Hippocampal formation (tissue), 2 donors: ENCODE results near the gene BTBD1.
"Not testable (repeated sequence)": the region's sequence is repeated elsewhere in the genome, so short reads cannot be mapped to it uniquely, and the experiment has no call there.

Experiments
- DNase-seq, 2 donors: peaks; one replicate each; lab custom pipeline; 2025; lab: John Stamatoyannopoulos, UW

Gene BTBD1

DNA sequence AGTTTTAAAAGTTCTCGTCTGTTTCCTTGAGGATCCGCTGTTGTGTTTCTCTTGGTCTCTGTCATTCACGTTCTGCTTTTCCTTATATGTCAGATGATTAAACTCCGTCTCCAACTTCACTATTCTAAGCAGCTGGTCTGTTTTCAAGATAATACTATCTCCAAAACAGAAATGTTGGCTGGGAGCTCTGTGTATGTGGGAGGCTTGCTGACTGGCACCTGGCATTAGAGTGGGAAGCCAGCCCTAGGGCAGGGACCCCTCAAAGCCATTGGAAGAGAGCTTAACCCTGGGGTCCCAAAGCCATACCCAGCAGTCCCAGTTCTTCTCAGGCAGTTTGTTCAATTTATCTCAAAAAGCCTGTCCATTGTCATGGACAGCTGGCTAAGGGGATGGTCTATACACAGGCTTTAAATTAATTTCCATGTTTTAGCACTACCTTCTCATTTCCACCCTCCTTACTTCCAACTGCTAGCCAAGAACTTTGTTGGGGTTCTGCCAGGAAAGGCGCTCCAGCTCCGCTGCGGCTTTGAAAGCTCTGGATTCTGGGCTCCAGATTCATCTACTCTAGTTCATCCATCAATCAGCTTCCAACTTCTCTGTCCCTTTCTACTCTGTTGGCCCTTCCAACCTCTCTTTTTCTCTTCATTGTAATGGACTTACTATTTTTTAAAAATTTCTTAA lies 9.2 kb downstream of the BTBD1 start:
- peak in 1 of 2 donors; percentile 9 for DNase-seq

DNA sequence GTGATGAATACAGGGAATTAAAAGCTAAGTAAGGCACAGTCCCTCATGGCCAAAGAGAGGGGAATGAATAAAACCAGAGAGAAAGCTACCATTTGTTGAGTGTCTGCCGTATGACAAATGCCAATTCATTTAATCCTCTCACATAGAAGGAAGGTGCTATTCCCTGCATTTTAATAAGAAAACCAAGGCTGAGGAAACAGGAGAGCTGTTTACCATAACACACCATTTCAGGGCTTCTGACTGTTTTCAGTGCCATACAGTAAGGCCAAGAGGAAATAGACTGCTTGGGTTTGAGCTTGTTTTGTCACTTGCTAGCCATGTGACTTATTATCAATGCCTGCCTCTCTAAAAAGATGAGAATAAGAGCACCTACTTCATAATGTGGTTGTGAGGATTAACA lies 10.1 kb downstream of the BTBD1 start:
- no peak for DNase-seq

- no peak for DNase-seq
These were observed 13.9 kb downstream of the BTBD1 start for GRCh38 chr15:83053151-83053550.

DNA sequence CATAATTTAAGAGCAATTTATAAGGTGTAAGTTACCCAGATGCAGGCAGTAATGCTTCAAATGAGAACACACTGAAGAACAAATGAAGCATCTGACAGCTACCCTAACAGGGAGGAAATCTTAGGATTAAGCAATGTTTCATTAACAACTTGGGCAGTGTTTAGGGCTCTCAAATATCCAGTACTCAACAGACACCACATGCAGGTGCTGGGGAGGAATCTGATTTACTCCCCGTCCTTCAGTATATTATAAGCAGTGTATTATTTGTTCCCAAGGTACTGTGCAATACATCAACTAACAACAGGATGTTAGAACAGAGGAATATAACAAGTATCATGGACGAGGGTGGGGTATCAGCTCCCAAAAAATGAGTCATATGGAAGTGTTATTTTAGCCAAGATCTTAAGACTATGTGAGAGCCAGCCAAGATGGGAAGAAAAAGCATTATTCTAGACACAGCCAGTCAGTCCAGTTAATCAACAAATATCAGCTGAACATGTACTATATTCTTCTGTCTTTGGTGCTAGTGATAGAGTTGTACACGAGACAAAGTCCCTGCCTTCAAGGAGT lies 20.4 kb downstream of the BTBD1 start:
- no peak for DNase-seq

- DNase-seq, result no peak
These were observed 22.9 kb downstream of the BTBD1 start for GRCh38 chr15:83044156-83044555.

DNA sequence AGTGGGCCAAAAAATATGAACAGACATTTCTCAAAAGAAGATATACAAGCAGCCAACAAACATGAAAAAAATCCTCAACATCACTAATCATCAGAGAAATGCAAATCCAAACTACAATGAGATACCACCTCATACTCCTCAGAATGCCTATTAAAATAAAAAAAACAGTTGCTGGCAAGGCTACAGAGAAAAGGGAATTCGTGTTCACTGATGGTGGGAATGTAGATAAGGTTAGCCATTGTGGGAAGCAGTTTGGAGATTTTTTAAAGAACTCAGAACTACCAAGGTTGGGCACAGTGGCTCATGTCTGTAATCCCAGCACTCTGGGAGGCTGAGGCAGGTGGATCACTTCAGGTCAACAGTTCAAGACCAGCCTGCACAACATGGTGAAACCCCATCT lies 27.8 kb downstream of the BTBD1 start:
- DNase-seq, result no peak

GRCh38 chr15:83036253-83036652 lies 30.8 kb downstream of the BTBD1 start:
- no peak for DNase-seq

DNA sequence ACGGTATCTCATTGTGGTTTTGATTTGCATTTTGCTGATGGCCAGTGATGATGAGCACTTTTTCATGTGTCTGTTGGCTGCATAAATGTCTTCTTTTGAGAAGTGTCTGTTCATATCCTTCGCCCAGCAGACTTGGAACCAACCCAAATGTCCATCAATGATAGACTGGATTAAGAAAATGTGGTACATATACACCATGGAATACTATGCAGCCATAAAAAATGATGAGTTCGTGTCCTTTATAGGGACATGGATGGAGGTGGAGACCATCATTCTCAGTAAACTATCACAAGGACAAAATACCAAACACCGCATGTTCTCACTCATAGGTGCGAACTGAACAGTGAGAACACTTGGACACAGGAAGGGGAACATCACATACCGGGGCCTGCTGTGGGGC lies 35.8 kb downstream of the BTBD1 start:
- not testable (repeated sequence) for DNase-seq

DNA sequence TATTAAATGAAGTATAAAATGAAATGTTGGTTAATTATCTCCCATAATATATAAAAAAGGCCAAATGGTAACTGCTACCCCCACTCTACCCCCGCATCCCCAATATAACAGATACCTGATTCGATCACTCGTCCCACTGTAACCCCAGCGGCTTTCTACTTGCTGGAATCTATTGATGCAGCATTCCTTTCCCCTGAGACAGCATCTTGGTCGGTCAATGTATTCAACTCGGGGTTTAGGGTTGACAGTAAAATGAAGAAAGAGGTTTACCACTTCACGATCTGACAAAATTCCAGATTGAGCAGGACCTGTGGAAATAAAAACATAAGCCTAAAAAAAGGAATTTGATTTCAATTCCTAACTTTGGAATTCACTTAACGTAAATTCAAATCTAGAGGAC lies 37.0 kb downstream of the BTBD1 start:
- DNase-seq, result no peak

GRCh38 chr15:83018436-83018835 lies 48.6 kb downstream of the BTBD1 start:
- DNase-seq, result peak in 1 of 2 donors; percentile 36

- no peak for DNase-seq
These were observed 50.1 kb downstream of the BTBD1 start for GRCh38 chr15:83016906-83017305.

DNA sequence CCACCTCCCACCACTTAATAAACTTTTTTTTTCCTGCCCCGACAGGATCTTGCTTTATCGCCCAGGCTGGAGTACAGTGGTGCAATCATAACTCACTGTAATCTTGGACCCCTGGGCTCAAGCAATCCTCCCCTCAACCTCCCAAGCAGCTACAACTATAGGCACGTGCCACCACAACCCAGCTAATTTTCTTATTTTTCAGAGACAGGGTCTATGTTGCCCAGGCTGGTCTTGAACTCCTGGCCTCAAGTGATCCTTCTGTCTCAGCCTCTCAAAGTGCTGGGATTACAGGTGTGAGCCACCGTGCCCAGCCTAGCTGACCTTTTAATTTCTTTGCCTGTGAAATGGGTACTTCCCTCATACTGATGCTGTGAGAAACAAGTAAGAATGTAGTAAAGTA lies 51.7 kb downstream of the BTBD1 start:
- no peak for DNase-seq

DNA sequence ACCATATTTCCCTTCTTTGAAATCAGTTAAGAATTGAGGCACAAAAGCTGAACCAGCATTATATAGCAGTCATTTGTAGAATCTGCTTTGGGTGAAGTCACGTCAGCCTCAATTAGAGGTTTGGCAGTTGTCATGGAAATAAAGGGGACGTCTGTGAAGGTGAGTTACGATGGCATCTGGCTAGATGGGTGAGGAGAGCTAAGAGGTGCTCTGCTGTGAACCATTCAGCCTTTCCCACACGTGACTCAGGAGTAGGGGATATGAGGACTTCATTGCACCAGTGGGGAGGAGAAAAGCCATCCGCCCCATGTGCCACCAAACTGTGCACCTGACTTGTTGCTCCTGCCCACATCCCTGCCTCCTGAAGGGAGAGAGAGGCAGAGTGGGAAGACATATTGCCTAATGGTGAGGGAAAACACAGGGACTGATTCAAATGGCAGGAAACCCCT lies 52.8 kb downstream of the BTBD1 start:
- no peak for DNase-seq

DNA sequence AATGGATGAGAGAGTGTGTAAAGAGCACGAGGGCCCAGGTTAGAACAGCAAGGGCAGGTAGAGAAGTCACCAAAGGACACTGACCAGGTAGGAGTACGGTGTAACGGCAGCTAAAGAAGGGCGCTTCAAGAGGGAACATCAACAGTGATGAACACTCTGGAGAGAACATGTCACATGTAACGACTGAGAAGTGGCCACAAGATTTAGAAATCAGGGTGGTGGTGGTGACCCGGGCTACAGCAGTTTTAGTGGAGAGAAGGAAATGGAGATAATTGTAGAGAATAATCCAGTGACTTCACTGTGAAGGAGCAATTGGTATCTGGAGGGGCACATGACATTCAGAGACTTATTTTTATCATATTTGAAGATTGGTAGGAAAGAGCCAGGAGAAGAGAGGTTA lies 54.4 kb downstream of the BTBD1 start:
- no peak for DNase-seq

DNA sequence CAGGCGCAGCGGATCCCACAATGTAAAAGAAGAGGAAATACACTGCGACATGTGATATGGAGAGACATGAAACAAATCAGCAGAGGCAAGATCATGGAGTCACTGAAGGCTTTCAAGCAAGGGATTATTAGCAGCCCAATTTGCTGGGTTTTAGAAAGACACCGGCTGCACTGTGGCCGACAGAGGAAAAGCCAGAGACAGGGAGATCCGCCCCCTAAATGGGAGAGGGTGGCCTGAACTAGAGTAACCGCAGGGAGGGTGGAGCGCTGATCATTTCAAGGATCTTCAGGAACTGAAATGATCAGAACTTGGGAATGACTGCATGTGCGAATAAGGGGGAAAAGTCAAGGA lies 55.0 kb downstream of the BTBD1 start:
- DNase-seq, result no peak

- DNase-seq, result peak; percentile 79 to 86
These were observed 55.6 kb downstream of the BTBD1 start, which contains the start of gene C15orf40 for GRCh38 chr15:83011271-83012075. Gene C15orf40 (minus strand): TSS chr15:83011639. CDS start chr15:83011607, 32 bp downstream.

GRCh38 chr15:83010709-83011270 lies 56.3 kb downstream of the BTBD1 start:
- DNase-seq, result peak; percentile 55 to 60

DNA sequence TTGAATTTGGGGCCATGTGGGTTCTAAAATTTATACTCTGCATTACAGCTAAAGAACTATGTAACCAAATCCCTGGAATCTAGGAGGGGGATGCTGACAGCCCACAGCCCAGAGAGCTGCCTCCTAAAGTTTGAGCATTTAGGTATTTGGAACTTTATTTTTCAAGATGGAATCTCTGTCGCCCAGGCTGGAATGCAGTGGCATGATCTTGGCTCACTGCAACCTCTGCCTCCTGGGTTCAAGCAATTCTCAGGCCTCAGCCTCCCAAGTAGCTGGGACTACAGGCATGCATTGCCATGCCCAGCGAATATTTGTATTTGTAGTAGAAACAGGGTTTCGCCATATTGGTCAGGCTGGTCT lies 66.4 kb downstream of the BTBD1 start:
- DNase-seq, result not testable (repeated sequence)

DNA sequence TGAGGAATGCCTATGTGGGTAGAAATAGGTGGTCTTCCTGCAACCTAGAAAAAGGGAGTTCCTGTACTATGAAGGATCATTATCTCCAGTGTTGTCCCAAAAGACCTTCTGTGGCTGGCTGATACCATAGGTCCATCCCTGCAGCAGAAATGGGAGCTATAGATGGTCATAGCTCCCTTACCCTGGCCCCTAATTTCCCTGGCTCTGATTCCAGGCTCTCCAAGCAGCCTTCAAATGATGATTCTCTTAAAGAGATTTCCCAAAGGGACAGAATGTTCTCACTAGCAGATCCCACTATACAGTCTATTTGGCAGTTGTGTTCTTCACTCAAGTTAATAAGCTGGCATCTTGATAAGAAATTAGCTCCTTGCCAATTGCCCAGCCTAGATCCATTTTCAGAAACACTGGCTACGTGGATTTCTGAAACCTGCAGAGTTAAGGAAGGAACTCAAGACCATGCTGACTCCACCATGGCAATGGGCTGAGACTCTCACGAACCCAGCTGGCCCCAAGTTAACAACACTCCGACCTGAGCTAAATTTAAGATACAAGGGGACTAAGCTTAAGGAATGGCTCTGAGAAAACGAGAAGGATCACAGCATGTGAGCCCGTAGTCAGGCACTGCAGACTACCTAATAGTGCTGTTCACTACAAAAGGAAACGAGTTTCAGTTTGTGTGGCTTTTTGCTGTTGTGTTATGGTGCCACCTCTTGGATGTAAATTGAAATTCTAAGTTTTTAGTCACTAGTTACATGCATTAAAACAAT lies 67.0 kb downstream of the BTBD1 start:
- peak; percentile 9 to 59 for DNase-seq

GRCh38 chr15:82999426-82999825 lies 67.6 kb downstream of the BTBD1 start:
- DNase-seq, result no peak

DNA sequence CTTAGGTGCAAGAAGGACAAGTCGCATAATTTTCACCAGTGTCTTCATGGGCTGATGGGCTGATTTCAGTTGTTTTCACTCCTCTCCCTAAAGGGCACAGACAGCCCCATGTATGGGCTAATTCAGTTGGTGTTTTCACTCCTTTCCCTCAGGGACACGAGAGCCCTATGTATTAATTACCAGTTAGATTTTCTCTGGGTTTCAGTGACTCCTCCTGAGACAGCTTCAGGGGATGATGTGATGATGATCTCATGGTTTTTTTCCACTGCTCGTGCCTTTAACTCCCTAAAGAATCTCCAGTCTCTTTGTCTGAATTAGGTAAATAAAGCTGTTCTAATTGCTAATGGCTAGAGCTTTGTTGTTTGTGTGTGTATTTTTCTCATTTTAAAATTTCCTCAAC lies 71.1 kb downstream of the BTBD1 start:
- no peak for DNase-seq

DNA sequence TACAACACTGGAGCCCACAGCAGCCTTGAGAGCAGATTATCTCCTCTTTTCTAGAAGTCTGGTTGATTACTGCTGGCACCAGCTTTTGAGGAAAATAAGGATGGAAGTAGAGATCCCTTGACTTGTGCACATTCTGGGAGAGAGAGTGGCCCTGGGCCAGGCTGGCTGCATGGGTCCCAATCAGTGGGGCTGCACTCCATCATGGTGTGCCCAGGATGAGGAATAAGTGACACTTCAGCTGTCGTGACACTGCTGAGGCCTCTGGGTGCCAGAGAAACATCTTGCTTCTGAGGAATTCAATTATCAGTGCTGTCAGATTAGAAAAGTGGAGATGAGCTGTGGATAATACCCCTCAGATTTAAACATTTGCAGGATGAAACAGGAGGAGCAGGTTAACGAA lies 72.0 kb downstream of the BTBD1 start:
- no peak for DNase-seq
